Omental fat pad (tissue), 4 donors: ENCODE measurements around the gene ALKBH5. TPM values are rescaled to one million over a fixed set of nuclear protein-coding genes. Genes with fewer than 3 reads are reported as not detected.

ENCODE experiments used
- ATAC-seq: fragments of 150-250 bp; one replicate; pipeline ENCODE4 v1.9.1; 2016; ENCODE audit warnings: mild to moderate bottlenecking, moderate library complexity; ENCODE audit not compliant: low FRiP score
- DNase-seq: peaks from one replicate; pipeline ENCODE4 v3.0.0-alpha.2; 2019; ENCODE audit warnings: low spot score
- CTCF ChIP-seq, 3 donors: fragments of 450-650 bp; IDR thresholded peaks; one replicate each; pipeline ENCODE4 v1.5.1; 2016 to 2017; ENCODE audit warnings: antibody characterized with exemption in 3 of 3, mild to moderate bottlenecking in 3 of 3, moderate library complexity in 2 of 3
- total RNA-seq, 4 donors: library from RNA; depleted of rRNA; stranded (reverse); fragments of >200 nt; gene quantifications; one replicate each; pipeline ENCODE4 v1.1.0, GENCODE V29; 2016

The ALKBH5 gene
- total RNA-seq, 4 donors from 2014 or later = 77.0 to 80.7 (median 80.3) TPM

DNA sequence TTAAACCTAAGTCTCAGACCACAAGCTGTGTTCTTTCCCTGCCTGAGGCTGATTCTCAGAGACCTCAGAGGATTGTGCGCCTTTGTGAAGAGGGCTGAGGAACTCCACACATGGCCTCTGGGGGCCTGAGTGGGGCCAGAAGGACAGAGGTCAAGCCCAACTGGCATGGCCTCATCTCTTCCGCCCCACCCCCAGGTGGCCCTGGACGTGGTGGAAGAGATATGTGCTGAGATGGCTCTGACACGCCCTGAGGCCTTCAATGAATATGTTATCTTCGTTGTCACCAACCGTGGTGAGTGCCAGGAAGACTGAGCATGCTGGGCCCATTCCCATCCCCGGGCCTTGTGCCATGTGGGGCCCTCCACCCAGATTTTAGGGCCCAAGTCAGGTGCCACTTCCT, 20.1 kb upstream of the ALKBH5 start:
- DNase-seq (no peak), ATAC-seq (no peak)
- no peak for TF ChIP-seq CTCF (IDR thresholded peaks at IDR 0.05)

GRCh38 chr17:18166894-18167293, 16.7 kb upstream of the ALKBH5 start:
- ATAC-seq (no peak), DNase-seq (no peak)
- no peak for TF ChIP-seq CTCF (IDR thresholded peaks at IDR 0.05)

DNA sequence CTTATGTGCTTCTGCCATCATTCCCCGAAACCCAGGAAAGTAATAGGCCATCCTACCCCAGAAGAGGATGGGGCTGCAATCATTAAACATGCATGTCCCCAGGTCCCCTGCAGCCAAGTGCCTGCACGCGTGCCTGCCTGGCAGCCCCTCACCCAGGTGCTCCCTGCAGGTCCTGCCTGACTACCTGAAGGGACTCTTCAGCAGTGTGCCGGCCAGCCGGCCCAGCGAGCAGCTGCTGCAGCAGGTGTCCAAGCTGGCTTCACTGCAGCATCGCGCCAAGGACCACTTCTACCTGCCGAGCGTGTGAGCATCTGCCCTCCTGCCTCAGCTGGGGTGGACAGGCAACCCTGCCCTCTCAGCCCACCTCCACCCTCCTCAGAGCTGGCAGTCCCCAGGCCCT, 16.2 kb upstream of the ALKBH5 start:
- ATAC-seq = no peak
- no peak for TF ChIP-seq CTCF (IDR thresholded peaks at IDR 0.05)
- no peak for DNase-seq

DNA sequence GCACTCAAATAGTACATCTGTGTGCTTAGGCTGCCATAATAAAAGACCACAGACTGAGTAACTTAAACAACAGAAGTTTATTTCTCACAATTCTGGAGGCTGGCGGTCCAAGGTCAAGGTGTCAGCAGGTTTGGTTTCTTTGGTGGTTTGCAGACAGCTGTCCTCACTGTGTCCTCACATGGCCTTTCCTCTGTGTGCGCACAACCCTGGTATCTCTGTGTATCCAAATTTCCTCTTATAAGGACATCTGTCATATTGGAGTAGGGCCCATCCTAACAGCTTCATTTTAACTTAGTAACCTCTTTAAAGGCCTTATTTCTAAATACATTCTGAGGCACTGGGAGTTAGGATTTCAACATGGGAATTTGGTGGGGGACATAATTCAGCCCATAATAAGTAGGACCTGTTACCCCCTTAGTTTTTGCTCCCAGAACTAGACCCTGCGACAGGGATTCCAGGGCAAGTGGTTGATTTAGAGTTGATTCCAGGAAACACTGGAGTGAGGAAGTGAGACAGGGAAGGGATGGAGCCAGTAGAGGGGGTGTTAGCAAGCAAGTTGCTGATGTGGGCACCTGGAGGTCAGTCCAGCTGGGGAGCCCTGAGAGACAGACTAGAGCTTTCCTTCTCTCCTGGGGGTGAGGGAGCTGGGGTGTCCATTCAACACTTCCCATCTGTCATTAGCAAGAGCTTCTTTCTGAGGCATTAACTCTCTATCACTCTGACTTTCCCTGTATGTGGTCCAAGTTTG, 10.9 kb upstream of the ALKBH5 start:
- ATAC-seq (no peak), DNase-seq (no peak)
- TF ChIP-seq CTCF (IDR thresholded peaks at IDR 0.05) = no peak

GRCh38 chr17:18173740-18174139, 9.9 kb upstream of the ALKBH5 start:
- no peak for ATAC-seq
- TF ChIP-seq CTCF (IDR thresholded peaks at IDR 0.05) = no peak

DNA sequence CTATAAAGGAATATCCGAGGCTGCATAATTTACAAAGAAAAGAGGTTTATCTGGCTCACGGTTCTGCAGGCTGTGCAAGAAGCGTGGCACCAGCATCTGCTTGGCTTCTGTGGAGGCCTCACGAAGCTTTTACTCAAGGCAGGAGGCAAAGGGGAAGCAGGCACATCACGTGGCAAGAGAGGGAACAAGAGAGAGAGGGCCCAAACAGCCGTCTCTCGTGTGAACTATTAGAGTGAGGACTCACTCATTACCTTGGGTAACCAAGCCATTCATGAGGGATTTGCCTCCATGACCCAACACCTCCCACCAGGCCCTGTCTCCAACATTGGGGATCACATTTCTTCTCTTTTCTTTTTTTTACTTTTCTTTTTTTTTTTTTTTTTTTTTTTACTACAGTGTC, 7.5 kb upstream of the ALKBH5 start:
- DNase-seq = no peak
- TF ChIP-seq CTCF (IDR thresholded peaks at IDR 0.05) = no peak
- no peak for ATAC-seq

More at GRCh38 chr17:18173740-18174139, 9.9 kb upstream of the ALKBH5 start:
- no peak for DNase-seq

DNA sequence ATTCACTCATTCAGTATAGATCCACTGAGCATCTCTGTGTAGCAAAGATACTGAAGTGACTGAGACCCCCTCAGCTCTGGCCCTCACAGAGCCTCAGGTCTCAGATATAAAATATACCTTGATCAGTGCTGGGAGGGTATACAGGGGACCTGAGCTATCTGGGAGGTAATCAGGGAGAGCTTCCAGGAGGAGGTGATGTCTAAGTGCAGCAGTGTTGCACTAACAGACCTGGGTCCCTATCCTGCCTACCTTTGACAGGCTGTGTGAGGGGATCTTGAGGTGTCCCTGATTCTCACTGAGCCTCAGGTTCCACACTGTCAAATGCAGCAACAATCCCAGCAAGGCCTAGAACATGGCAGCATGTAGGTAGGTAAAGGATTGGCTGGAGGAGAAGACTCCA, 6.5 kb upstream of the ALKBH5 start:
- DNase-seq (no peak), ATAC-seq (no peak)
- TF ChIP-seq CTCF (IDR thresholded peaks at IDR 0.05) = no peak
